Astrocyte (in vitro differentiated cells and primary cell): ENCODE measurements around the gene CEACAM16. TPM values are rescaled to one million over a fixed set of nuclear protein-coding genes. Genes with fewer than 3 reads are reported as not detected.

Experiments
- DNase-seq: peaks from one replicate; pipeline ENCODE4 v3.0.0-alpha.2; 2010; ENCODE audit warnings: low read depth
- FAIRE-seq: peaks from 2 replicates; lab custom pipeline; 2011; peaks lifted over from hg19 to GRCh38; lab: Jason Lieb, UNC
- H2AFZ ChIP-seq: 2 replicates; pipeline ENCODE4 v1.6.0; 2012; ENCODE audit warnings: low read depth, low read length, inconsistent platforms
- H3K27ac ChIP-seq: 2 replicates; pipeline ENCODE4 v1.5.1; 2011; ENCODE audit warnings: low read depth, low read length, inconsistent platforms
- H3K27me3 ChIP-seq: 2 replicates; pipeline ENCODE4 v1.6.0; 2011; ENCODE audit warnings: low read length, inconsistent platforms; ENCODE audit not compliant: insufficient read depth
- H3K36me3 ChIP-seq: 2 replicates; pipeline ENCODE4 v1.5.1; 2011; ENCODE audit warnings: low read length, inconsistent platforms; ENCODE audit not compliant: insufficient read depth
- H3K4me1 ChIP-seq: 2 replicates; pipeline ENCODE4 v1.5.1; 2011; ENCODE audit warnings: low read length, inconsistent platforms; ENCODE audit not compliant: insufficient read depth
- H3K4me2 ChIP-seq: 2 replicates; pipeline ENCODE4 v1.6.0; 2012; ENCODE audit warnings: low read length, inconsistent platforms
- H3K4me3 ChIP-seq: 2 replicates; pipeline ENCODE4 v1.5.1; 2011; ENCODE audit warnings: low read depth, mild to moderate bottlenecking, low read length, inconsistent platforms; ENCODE audit not compliant: insufficient read depth
- H3K79me2 ChIP-seq: 2 replicates; pipeline ENCODE4 v1.6.0; 2012; ENCODE audit warnings: mild to moderate bottlenecking, low read length, inconsistent platforms; ENCODE audit not compliant: insufficient read depth
- H3K9ac ChIP-seq: 2 replicates; pipeline ENCODE4 v1.6.0; 2012; ENCODE audit warnings: mild to moderate bottlenecking, low read length, inconsistent platforms
- H3K9me3 ChIP-seq: 2 replicates; pipeline ENCODE4 v1.5.1; 2012; ENCODE audit warnings: low read depth, mild to moderate bottlenecking, low read length, inconsistent platforms; ENCODE audit not compliant: insufficient read depth
- H4K20me1 ChIP-seq: 2 replicates; pipeline ENCODE4 v1.6.0; 2012; ENCODE audit warnings: low read length, inconsistent platforms; ENCODE audit not compliant: insufficient read depth
- H3K27ac Mint-ChIP-seq: one replicate; pipeline ENCODE4 v1.8.0; 2021; ENCODE audit warnings: mild to moderate bottlenecking, mixed read lengths; ENCODE audit not compliant: unreplicated experiment
- H3K27me3 Mint-ChIP-seq: one replicate; pipeline ENCODE4 v1.8.0; 2021; ENCODE audit warnings: low read depth, mixed read lengths; ENCODE audit not compliant: unreplicated experiment
- H3K36me3 Mint-ChIP-seq: one replicate; pipeline ENCODE4 v1.8.0; 2021; ENCODE audit warnings: low read depth, mixed read lengths; ENCODE audit not compliant: unreplicated experiment
- H3K4me1 Mint-ChIP-seq: one replicate; pipeline ENCODE4 v1.8.0; 2021; ENCODE audit warnings: low read depth, mixed read lengths; ENCODE audit not compliant: unreplicated experiment
- H3K4me3 Mint-ChIP-seq: one replicate; pipeline ENCODE4 v1.8.0; 2021; ENCODE audit warnings: mild to moderate bottlenecking, moderate library complexity, mixed read lengths; ENCODE audit not compliant: unreplicated experiment
- H3K9me3 Mint-ChIP-seq: one replicate; pipeline ENCODE4 v1.8.0; 2021; ENCODE audit warnings: mild to moderate bottlenecking, mixed read lengths; ENCODE audit not compliant: unreplicated experiment
- EZH2 ChIP-seq: IDR thresholded peaks from 2 replicates; pipeline ENCODE4 v1.6.1; 2012; ENCODE audit warnings: mild to moderate bottlenecking, low read length, inconsistent platforms; ENCODE audit not compliant: insufficient read depth
- total RNA-seq: library from RNA; stranded (reverse); gene quantifications from 2 replicates; pipeline ENCODE4 v1.2.1, GENCODE V29; 2021
- TF ChIP-seq, protein P1 (sequence below): IDR thresholded peaks from 2 replicates; pipeline ENCODE4 v1.5.1; 2011; ENCODE audit warnings: low read depth, mild to moderate bottlenecking, inconsistent platforms, low read length, moderate library complexity; ENCODE audit not compliant: insufficient read depth

The CEACAM16 gene
- total RNA-seq, 1 donor from 2014 or later: 0.14 TPM

- Histone ChIP-seq H3K79me2 (no peaks in the 10 kb centered on the region), H3K4me1 (peaks cover 41% of the 10 kb centered on the region), H2AFZ (no peak overlapping the region), H3K27ac (peak overlapping the region; percentile 83), H3K4me3 (no peak overlapping the region), H3K27me3 (no peaks in the 10 kb centered on the region), H3K9ac (peak overlapping the region; percentile 51), H3K36me3 (no peaks in the 10 kb centered on the region), H3K9me3 (no peaks in the 10 kb centered on the region), H4K20me1 (no peaks in the 10 kb centered on the region), H3K4me2 (no peak overlapping the region)
- FAIRE-seq (no peak), DNase-seq (no peak)
- Mint-ChIP-seq H3K4me3 (no peak overlapping the region), H3K9me3 (no peaks in the 10 kb centered on the region), H3K36me3 (no peaks in the 10 kb centered on the region), H3K4me1 (peaks cover 12% of the 10 kb centered on the region), H3K27me3 (peaks cover 2% of the 10 kb centered on the region), H3K27ac (peak overlapping the region; percentile 66)
- TF ChIP-seq EZH2: no peak
- TF ChIP-seq, protein P1, sequence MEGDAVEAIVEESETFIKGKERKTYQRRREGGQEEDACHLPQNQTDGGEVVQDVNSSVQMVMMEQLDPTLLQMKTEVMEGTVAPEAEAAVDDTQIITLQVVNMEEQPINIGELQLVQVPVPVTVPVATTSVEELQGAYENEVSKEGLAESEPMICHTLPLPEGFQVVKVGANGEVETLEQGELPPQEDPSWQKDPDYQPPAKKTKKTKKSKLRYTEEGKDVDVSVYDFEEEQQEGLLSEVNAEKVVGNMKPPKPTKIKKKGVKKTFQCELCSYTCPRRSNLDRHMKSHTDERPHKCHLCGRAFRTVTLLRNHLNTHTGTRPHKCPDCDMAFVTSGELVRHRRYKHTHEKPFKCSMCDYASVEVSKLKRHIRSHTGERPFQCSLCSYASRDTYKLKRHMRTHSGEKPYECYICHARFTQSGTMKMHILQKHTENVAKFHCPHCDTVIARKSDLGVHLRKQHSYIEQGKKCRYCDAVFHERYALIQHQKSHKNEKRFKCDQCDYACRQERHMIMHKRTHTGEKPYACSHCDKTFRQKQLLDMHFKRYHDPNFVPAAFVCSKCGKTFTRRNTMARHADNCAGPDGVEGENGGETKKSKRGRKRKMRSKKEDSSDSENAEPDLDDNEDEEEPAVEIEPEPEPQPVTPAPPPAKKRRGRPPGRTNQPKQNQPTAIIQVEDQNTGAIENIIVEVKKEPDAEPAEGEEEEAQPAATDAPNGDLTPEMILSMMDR: no peak
Measured at GRCh38 chr19:44741258-44741731, 42.3 kb downstream of the CEACAM16 start.

GRCh38 chr19:44741841-44742329 is 42.9 kb downstream of the CEACAM16 start:
- H3K27me3 ChIP-seq: no peaks in the 10 kb centered on the region
- H2AFZ ChIP-seq: peak overlapping the region; percentile 39
- Mint-ChIP-seq H3K4me3 (no peak overlapping the region), H3K36me3 (peaks cover 1% of the 10 kb centered on the region), H3K27ac (peak overlapping the region; percentile 69), H3K9me3 (no peaks in the 10 kb centered on the region), H3K4me1 (peaks cover 13% of the 10 kb centered on the region), H3K27me3 (peaks cover 4% of the 10 kb centered on the region)
- peak overlapping the region; percentile 87 for H3K27ac ChIP-seq
- DNase-seq (peak; percentile 100), FAIRE-seq (no peak)
- H3K4me2 ChIP-seq: peak overlapping the region; percentile 75
- H3K36me3 ChIP-seq: no peaks in the 10 kb centered on the region
- H3K4me1 ChIP-seq: peaks cover 41% of the 10 kb centered on the region
- H3K4me3 ChIP-seq: no peak overlapping the region
- no peak for TF ChIP-seq EZH2
- TF ChIP-seq, protein P1: no peak
- H3K9ac ChIP-seq: peak overlapping the region; percentile 75
- no peaks in the 10 kb centered on the region for H4K20me1 ChIP-seq
- no peaks in the 10 kb centered on the region for H3K9me3 ChIP-seq
- H3K79me2 ChIP-seq: no peaks in the 10 kb centered on the region
